ENCODE measurements around the gene KCTD4. TPM values are rescaled to one million over a fixed set of nuclear protein-coding genes. Genes with fewer than 3 reads are reported as not detected.

Gene KCTD4
- total RNA-seq, 1 experiment from 2014 or later, result not detected

DNA sequence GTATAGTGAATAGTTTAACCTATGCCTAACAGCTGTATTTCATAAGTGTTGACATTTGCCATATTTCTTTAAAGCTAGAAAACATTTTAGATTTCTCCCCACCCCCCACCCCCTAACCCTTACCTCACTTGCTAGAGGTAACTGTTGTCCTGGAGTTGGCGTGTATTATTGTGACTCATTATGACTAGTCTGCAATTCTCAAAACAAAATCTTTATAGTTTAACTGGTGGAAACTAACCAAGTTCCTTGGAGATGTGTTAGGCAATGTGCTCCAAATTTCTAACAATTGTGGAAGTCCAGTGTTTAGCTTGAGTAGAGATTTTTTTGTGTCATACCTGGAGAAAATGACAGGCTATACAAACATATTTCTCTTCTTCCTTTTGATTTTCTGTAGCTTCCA lies 38.0 kb downstream of the KCTD4 start:
- BruUV-seq (replicated peaks), result no TSS peak
- intact Hi-C loops (cut with micrococcal nuclease; ENCODE audit: unreplicated experiment), result no loop called here
- H3K27me3 Mint-ChIP-seq (ENCODE audit: insufficient read depth, unreplicated experiment), result no peaks in the 10 kb centered on the region
- Histone ChIP-seq H3K36me3 (ENCODE audit: control insufficient read depth, insufficient read depth, low read length) (no peaks in the 10 kb centered on the region), H3K9me3 (peaks cover 3% of the 10 kb centered on the region; the same call in 1 of the 2 replicates), H3K27me3 (replicated peaks; ENCODE audit: control insufficient read depth, insufficient read depth, low read length) (no peaks in the 10 kb centered on the region), H3K4me3 (ENCODE audit: low read depth, low read length) (no peak overlapping the region), H3K4me1 (no peaks in the 10 kb centered on the region)
- CTCF ChIA-PET, result no interaction called here
- POLR2A ChIA-PET, result interaction anchor here (0.6 kb wide), 1 partner anchor 12 kb away, joined by 3 read pairs; no protein-coding TSS in a partner anchor
- no peak overlapping the region for H3K4me3 Mint-ChIP-seq (ENCODE audit: unreplicated experiment)
- H3K9me3 Mint-ChIP-seq (ENCODE audit: unreplicated experiment), result no peaks in the 10 kb centered on the region
- no peak for DNase-seq
- TF ChIP-seq, protein P1, sequence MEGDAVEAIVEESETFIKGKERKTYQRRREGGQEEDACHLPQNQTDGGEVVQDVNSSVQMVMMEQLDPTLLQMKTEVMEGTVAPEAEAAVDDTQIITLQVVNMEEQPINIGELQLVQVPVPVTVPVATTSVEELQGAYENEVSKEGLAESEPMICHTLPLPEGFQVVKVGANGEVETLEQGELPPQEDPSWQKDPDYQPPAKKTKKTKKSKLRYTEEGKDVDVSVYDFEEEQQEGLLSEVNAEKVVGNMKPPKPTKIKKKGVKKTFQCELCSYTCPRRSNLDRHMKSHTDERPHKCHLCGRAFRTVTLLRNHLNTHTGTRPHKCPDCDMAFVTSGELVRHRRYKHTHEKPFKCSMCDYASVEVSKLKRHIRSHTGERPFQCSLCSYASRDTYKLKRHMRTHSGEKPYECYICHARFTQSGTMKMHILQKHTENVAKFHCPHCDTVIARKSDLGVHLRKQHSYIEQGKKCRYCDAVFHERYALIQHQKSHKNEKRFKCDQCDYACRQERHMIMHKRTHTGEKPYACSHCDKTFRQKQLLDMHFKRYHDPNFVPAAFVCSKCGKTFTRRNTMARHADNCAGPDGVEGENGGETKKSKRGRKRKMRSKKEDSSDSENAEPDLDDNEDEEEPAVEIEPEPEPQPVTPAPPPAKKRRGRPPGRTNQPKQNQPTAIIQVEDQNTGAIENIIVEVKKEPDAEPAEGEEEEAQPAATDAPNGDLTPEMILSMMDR (IDR thresholded peaks at IDR 0.05; ENCODE audit: insufficient read depth in 1 of 2, low read depth in 1 of 2, low read length in 1 of 2, severe bottlenecking in 1 of 2, unreplicated experiment in 1 of 2), result no peak
- no peak overlapping the region for H3K27ac Mint-ChIP-seq (ENCODE audit: unreplicated experiment)
- H3K4me1 Mint-ChIP-seq (ENCODE audit: low read depth, unreplicated experiment), result no peaks in the 10 kb centered on the region
- peaks cover 6% of the 10 kb centered on the region for H3K36me3 Mint-ChIP-seq (ENCODE audit: insufficient read depth, unreplicated experiment)

DNA sequence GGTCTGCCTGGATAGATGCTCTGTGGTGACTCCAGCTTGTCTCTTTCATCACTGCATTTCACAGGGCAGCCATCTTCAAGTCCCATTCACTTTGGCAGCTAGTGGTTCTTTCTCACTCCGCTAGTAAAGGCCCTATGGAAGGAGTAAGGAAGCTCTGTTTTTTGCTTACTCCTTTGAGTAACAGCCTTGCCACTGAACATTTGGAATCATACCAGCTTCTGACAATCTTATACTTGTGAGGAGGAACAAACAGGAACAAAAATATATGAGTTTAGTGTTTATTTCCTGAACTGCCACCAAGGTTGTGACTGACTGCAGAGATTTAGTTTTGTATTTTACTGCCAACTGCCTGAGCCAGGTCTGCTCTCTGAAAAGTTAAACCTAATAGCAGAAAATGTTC lies 38.7 kb downstream of the KCTD4 start:
- H3K9me3 Mint-ChIP-seq (ENCODE audit: unreplicated experiment), result no peaks in the 10 kb centered on the region
- no TSS peak for BruUV-seq (replicated peaks)
- H3K4me1 ChIP-seq, result no peaks in the 10 kb centered on the region
- H3K27ac Mint-ChIP-seq (ENCODE audit: unreplicated experiment), result no peak overlapping the region
- H3K36me3 Mint-ChIP-seq (ENCODE audit: insufficient read depth, unreplicated experiment), result peaks cover 7% of the 10 kb centered on the region
- H3K4me3 ChIP-seq (ENCODE audit: low read depth, low read length), result no peak overlapping the region
- TF ChIP-seq, protein P1 (IDR thresholded peaks at IDR 0.05; ENCODE audit: insufficient read depth in 1 of 2, low read depth in 1 of 2, low read length in 1 of 2, severe bottlenecking in 1 of 2, unreplicated experiment in 1 of 2), result no peak
- no peaks in the 10 kb centered on the region for H3K4me1 Mint-ChIP-seq (ENCODE audit: low read depth, unreplicated experiment)
- intact Hi-C loops (cut with micrococcal nuclease; ENCODE audit: unreplicated experiment), result no loop called here
- POLR2A ChIA-PET, result interaction anchor here (0.6 kb wide), 1 partner anchor 12 kb away, joined by 3 read pairs; no protein-coding TSS in a partner anchor
- no peaks in the 10 kb centered on the region for H3K36me3 ChIP-seq (ENCODE audit: control insufficient read depth, insufficient read depth, low read length)
- no peaks in the 10 kb centered on the region for H3K27me3 ChIP-seq (replicated peaks; ENCODE audit: control insufficient read depth, insufficient read depth, low read length)
- H3K4me3 Mint-ChIP-seq (ENCODE audit: unreplicated experiment), result no peak overlapping the region
- CTCF ChIA-PET, result no interaction called here
- no peaks in the 10 kb centered on the region for H3K27me3 Mint-ChIP-seq (ENCODE audit: insufficient read depth, unreplicated experiment)
- H3K9me3 ChIP-seq, result peaks cover 3% of the 10 kb centered on the region; the same call in 1 of the 2 replicates
- no peak for DNase-seq

DNA sequence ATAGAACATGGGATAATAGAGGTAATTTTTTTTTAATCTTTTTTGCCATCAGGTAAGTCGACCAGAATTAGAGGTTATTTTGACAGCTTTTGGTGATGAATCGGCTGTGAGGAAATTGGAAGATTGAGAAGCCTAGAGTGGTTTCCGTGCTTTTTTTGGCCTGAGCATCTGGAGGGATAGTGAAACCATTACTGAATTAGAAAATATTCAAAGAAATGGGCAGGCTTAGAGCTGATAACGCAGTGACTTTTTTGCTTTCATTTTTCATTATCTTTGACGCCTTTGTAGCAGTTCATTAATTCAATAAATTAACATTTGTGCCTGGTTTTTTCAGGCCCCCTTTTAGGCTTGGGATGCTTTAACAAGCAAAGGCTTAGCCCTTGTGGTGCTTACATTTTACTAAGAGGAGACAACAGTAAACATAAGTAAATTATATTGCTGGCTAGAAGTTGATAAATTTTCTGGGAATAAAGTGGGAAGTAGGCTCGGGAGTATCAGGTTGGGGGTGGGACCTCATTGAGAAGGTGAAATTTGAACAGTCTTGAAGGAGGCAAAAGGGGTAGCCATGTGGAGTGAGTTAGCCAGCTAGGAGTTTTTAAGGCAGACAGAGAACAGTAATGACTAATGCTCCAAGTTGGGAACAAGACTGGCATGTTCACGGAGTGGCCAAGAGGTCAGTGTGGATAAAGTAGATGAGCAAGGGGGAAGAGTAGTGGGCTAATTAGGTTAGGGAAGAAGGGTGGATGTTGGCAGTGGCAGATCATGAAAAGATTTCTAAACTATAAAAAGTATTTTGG lies 44.1 kb downstream of the KCTD4 start:
- ChIA-PET POLR2A (no interaction called here), CTCF (no interaction called here)
- no peak overlapping the region for H3K4me3 Mint-ChIP-seq (ENCODE audit: unreplicated experiment)
- no peaks in the 10 kb centered on the region for H3K4me1 Mint-ChIP-seq (ENCODE audit: low read depth, unreplicated experiment)
- Histone ChIP-seq H3K9me3 (no peaks in the 10 kb centered on the region), H3K36me3 (ENCODE audit: control insufficient read depth, insufficient read depth, low read length) (no peaks in the 10 kb centered on the region), H3K4me3 (ENCODE audit: low read depth, low read length) (no peak overlapping the region), H3K4me1 (no peaks in the 10 kb centered on the region), H3K27me3 (replicated peaks; ENCODE audit: control insufficient read depth, insufficient read depth, low read length) (no peaks in the 10 kb centered on the region)
- TF ChIP-seq, protein P1 (IDR thresholded peaks at IDR 0.05; ENCODE audit: insufficient read depth in 1 of 2, low read depth in 1 of 2, low read length in 1 of 2, severe bottlenecking in 1 of 2, unreplicated experiment in 1 of 2), result no peak
- DNase-seq, result no peak
- intact Hi-C loops (cut with micrococcal nuclease; ENCODE audit: unreplicated experiment), result no loop called here
- H3K27me3 Mint-ChIP-seq (ENCODE audit: insufficient read depth, unreplicated experiment), result no peaks in the 10 kb centered on the region
- no TSS peak for BruUV-seq (replicated peaks)
- no peaks in the 10 kb centered on the region for H3K9me3 Mint-ChIP-seq (ENCODE audit: unreplicated experiment)
- no peak overlapping the region for H3K27ac Mint-ChIP-seq (ENCODE audit: unreplicated experiment)
- peaks cover 6% of the 10 kb centered on the region for H3K36me3 Mint-ChIP-seq (ENCODE audit: insufficient read depth, unreplicated experiment)

All from Caco-2 (cell line).